ENCODE results near the gene RERE.
"Not testable (repeated sequence)": the region's sequence is repeated elsewhere in the genome, so short reads cannot be mapped to it uniquely, and the experiment has no call there.

Gene RERE

GRCh38 chr1:8464377-8464776 lies 353.1 kb downstream of the RERE start:
- no peak for DNase-seq

- DNase-seq: no peak
These were observed 354.1 kb downstream of the RERE start for GRCh38 chr1:8463144-8463927.

GRCh38 chr1:8462371-8462892 lies 355.0 kb downstream of the RERE start:
- no peak for DNase-seq

GRCh38 chr1:8461351-8462110 lies 355.9 kb downstream of the RERE start:
- no peak for DNase-seq

- no peak for DNase-seq
These were observed 356.7 kb downstream of the RERE start for GRCh38 chr1:8460784-8461183.

GRCh38 chr1:8460132-8460544 lies 357.3 kb downstream of the RERE start:
- no peak for DNase-seq

- DNase-seq: no peak
These were observed 358.8 kb downstream of the RERE start for GRCh38 chr1:8458607-8459006.

GRCh38 chr1:8457760-8458381 lies 359.6 kb downstream of the RERE start:
- DNase-seq: no peak

- no peak for DNase-seq
These were observed 360.4 kb downstream of the RERE start for GRCh38 chr1:8456991-8457390.

GRCh38 chr1:8456308-8456912 lies 361.0 kb downstream of the RERE start:
- no peak for DNase-seq

GRCh38 chr1:8455700-8456307 lies 361.6 kb downstream of the RERE start:
- DNase-seq: no peak

GRCh38 chr1:8450312-8450711 lies 367.1 kb downstream of the RERE start:
- no peak for DNase-seq

GRCh38 chr1:8448911-8449661 lies 368.4 kb downstream of the RERE start:
- no peak for DNase-seq

- DNase-seq: not testable (repeated sequence)
These were observed 368.9 kb downstream of the RERE start for GRCh38 chr1:8448505-8448904.

GRCh38 chr1:8447616-8448150 lies 369.8 kb downstream of the RERE start:
- DNase-seq: no peak

- DNase-seq: not testable (repeated sequence)
These were observed 371.3 kb downstream of the RERE start for GRCh38 chr1:8446119-8446518.

- no peak for DNase-seq
These were observed 373.8 kb downstream of the RERE start for GRCh38 chr1:8443558-8444194.

GRCh38 chr1:8441426-8441825 lies 376.0 kb downstream of the RERE start:
- DNase-seq: no peak

- no peak for DNase-seq
These were observed 378.3 kb downstream of the RERE start for GRCh38 chr1:8439015-8439702.

- DNase-seq: no peak
These were observed 379.0 kb downstream of the RERE start for GRCh38 chr1:8438489-8438888.

- no peak for DNase-seq
These were observed 380.1 kb downstream of the RERE start for GRCh38 chr1:8437347-8437746.

Data from NCI-H1694 (cell line).